GM10248 (cell line): ENCODE data around the gene FAM20C.

Experiments
- CTCF ChIA-PET: fragments of 300-600 bp; sonication (Branson Sonifier 250); formaldehyde crosslinking; extraction: SDS; loops from one replicate; lab custom pipeline; 2021; ENCODE audit warnings: antibody characterized with exemption; lab: Yijun Ruan, JAX
- POLR2A ChIA-PET: fragments of 350-650 bp; sonication (Branson Sonifier 250); formaldehyde crosslinking; extraction: SDS; loops from one replicate; lab custom pipeline; 2020; ENCODE audit warnings: antibody characterized with exemption; lab: Yijun Ruan, JAX
- DNase-seq: peaks from one replicate; pipeline ENCODE4 v3.0.0; 2012; ENCODE audit errors: extremely low spot score
- TF ChIP-seq, protein P1 (sequence below): IDR thresholded peaks from 2 replicates; pipeline ENCODE4 v1.5.1; 2012; ENCODE audit warnings: mild to moderate bottlenecking, low read depth; ENCODE audit errors: extremely low read depth, missing control alignments, control extremely low read depth

Gene FAM20C

DNA sequence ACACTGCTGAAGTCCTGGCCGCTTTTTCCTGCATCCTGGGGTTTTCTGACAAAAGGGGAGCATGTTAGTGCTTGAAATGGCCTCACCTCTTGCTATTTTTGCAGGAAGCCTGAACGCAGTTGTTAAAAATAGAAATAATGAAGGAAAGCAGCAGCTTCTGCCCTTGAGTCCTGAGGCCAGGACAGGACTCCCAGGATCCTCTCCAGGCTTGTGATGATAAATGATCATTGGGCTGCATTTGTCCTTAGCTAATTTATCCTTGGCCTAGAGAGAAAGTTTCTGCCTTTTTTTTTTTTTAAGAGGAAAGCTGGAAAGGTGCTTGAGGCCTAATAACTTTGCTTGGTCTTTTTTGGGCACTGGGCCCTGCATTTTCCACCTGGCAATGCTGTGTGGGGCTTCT lies 17.7 kb upstream of the FAM20C start:
- no peak for DNase-seq

GRCh38 chr7:175955-176354 lies 16.4 kb upstream of the FAM20C start:
- TF ChIP-seq, protein P1, sequence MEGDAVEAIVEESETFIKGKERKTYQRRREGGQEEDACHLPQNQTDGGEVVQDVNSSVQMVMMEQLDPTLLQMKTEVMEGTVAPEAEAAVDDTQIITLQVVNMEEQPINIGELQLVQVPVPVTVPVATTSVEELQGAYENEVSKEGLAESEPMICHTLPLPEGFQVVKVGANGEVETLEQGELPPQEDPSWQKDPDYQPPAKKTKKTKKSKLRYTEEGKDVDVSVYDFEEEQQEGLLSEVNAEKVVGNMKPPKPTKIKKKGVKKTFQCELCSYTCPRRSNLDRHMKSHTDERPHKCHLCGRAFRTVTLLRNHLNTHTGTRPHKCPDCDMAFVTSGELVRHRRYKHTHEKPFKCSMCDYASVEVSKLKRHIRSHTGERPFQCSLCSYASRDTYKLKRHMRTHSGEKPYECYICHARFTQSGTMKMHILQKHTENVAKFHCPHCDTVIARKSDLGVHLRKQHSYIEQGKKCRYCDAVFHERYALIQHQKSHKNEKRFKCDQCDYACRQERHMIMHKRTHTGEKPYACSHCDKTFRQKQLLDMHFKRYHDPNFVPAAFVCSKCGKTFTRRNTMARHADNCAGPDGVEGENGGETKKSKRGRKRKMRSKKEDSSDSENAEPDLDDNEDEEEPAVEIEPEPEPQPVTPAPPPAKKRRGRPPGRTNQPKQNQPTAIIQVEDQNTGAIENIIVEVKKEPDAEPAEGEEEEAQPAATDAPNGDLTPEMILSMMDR, result no peak
- no peak for DNase-seq
- POLR2A ChIA-PET, result no interaction called here
- CTCF ChIA-PET, result no interaction called here

More for the DNA sequence above, 17.7 kb upstream of the FAM20C start:
- TF ChIP-seq, protein P1, result no peak
- CTCF ChIA-PET, result no interaction called here
- POLR2A ChIA-PET, result no interaction called here

DNA sequence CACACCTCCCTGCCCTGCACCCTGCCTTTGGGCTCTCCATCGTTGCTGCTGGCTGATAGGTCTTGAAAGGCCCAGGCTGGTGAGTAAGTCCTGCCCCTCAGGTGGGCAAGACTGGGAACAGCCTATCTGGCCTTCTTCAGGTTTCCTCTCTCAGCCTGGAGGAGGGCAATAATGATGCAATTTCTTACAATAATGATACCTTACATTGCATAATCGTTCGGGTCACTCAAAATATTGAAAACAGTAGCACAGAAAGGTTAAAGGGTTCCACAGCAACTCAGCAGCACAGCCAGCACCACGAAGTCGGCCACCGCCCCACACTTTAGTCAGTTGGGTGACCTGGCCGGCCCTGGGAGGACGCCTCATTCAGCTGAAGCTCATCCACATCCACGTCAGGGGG lies 16.0 kb upstream of the FAM20C start:
- TF ChIP-seq, protein P1, result no peak
- no peak for DNase-seq
- CTCF ChIA-PET, result no interaction called here
- POLR2A ChIA-PET, result no interaction called here

DNA sequence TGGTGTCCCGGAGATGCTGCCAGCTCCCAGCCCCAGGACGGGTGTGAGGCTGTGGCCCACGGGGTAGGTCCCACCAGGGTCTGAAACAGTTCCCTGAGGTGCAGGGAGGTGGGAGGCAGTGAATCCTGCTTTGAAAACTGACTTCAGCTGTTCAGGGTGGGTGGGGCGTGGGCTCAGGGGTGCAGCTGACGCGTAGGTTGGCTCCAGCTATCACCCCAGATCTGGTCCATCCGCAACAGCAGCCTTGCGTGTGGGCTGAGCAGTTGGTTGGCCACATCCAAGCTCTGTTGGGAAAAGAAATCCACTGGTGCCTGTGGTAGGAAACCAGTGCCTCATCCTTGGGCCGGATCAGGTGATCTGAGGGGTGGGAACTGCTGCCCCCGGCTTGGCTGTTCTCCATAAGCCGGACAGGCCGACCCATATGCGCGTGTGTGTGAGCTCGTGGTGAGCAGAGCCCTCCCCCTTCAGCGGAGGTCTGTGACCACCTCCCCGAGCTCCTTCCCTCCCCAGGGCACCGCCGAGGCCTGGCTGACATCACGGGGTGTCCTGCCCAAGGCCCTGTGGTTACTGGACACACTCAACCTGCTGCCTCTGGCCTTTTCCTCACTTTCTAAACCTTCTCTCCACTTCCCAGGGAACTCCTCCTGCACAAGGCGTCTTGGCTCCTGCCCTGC lies 15.4 kb upstream of the FAM20C start:
- no peak for DNase-seq
- ChIA-PET CTCF (no interaction called here), POLR2A (no interaction called here)
- TF ChIP-seq, protein P1, result no peak

- DNase-seq, result no peak
- TF ChIP-seq, protein P1, result no peak
- POLR2A ChIA-PET, result no interaction called here
- CTCF ChIA-PET, result interaction anchor here (1.2 kb wide), 1 partner anchor 11 kb away, joined by 3 read pairs; no protein-coding TSS in a partner anchor
These were observed 13.9 kb upstream of the FAM20C start for GRCh38 chr7:178444-178843.

- TF ChIP-seq, protein P1, result no peak
- ChIA-PET POLR2A (no interaction called here), CTCF (interaction anchor here (1.2 kb wide), 1 partner anchor 12 kb away, joined by 3 read pairs; no protein-coding TSS in a partner anchor)
- DNase-seq, result no peak
These were observed 13.1 kb upstream of the FAM20C start for GRCh38 chr7:179209-179681.
